Right cardiac atrium (tissue), 5 donors: ENCODE data around the gene PHF12. TPM values are rescaled to one million over a fixed set of nuclear protein-coding genes. Genes with fewer than 3 reads are reported as not detected.

Source experiments
- ATAC-seq, 2 donors: fragments of 200-7000 bp; cut with Tn5 transposase; one replicate each; pipeline versions ENCODE4 v1.8.0 to v1.9.1; 2020; ENCODE audit warnings: moderate library complexity in 2 of 2, mild to moderate bottlenecking in 1 of 2
- DNase-seq, 3 donors: peaks; one replicate each; pipeline ENCODE4 v3.0.0-alpha.2; 2020
- H3K27ac ChIP-seq: one replicate; pipeline ENCODE4 v1.5.1; 2013; ENCODE audit warnings: mild to moderate bottlenecking, low read length, control low read depth, moderate library complexity
- H3K27me3 ChIP-seq: one replicate; pipeline ENCODE4 v1.6.1; 2013; ENCODE audit not compliant: control insufficient read depth, insufficient read depth
- H3K4me1 ChIP-seq: one replicate; pipeline ENCODE4 v1.6.1; 2013; ENCODE audit warnings: low read length; ENCODE audit not compliant: control insufficient read depth, insufficient read depth
- H3K4me3 ChIP-seq: one replicate; pipeline ENCODE4 v1.5.1; 2013; ENCODE audit warnings: low read length, control low read depth
- H3K9me3 ChIP-seq: one replicate; pipeline ENCODE4 v1.6.1; 2013; ENCODE audit warnings: low read length; ENCODE audit not compliant: control insufficient read depth
- WGBS: extraction: QIAGEN DNeasy Blood & Tissue Kit; methylation state at CpG from one replicate; pipeline ENCODE4 v1.1.7; 2013; 5-methylcytosine and 5-hydroxymethylcytosine counted together
- intact Hi-C, 4 donors: fragments of 100-400 bp; cut with DNase I; formaldehyde crosslinking; loops; one replicate each; pipeline versions ENCODE4 v1.11.0 to v1.14.0; 2022 to 2023
- polyA plus RNA-seq: library from polyadenylated mRNA; stranded (reverse); fragments of 200-250 nt; gene quantifications from one replicate; pipeline ENCODE4 v1.2.3, GENCODE V29; 2013
- total RNA-seq, 4 donors: library from RNA; stranded (reverse); fragmentation: NEBNext Ultra II Directional; extraction: Animal tissue kit (Norgen Biotek cat#: 25700); gene quantifications; one replicate each; pipeline ENCODE4 v1.2.1, GENCODE V29; 2021
- donor health status: healthy with polysubstance abuse.
- donor health status: DM: no; HTN: yes; CAD: no.
- donor health status: DM: no; HTN: no; CAD: no.
- donor health status: DM: no; HTN: yes; CAD: no; lungs with severe emphysema.
- donor health status: DM: yes; HTN: yes; CAD: no.

The PHF12 gene
- total and polyA plus RNA-seq, 5 donors, result 10.8 to 25.4 (median 23.2) TPM

DNA sequence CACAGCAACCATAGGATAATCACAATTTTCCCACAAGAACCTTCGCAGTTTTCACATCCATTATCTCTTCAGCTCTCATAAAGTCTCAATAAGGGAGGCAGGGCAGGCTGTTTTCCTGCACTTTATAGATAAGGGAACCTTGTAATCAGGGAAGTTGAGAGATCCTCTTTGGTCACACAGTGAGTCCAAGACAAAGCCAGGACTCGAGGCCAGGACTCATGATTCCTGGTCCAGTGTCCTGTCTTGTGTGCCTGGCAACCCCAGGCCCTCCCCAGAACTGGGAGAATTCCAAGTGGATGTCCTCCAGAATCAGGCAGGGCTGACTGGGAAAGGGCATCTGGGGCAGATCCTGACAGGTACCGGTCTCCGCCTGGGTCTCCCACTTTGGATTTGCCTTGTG, 23.1 kb upstream of the PHF12 start:
- Histone ChIP-seq H3K27me3 (no peaks in the 10 kb centered on the region), H3K4me1 (peaks cover 14% of the 10 kb centered on the region), H3K27ac (no peak overlapping the region), H3K9me3 (no peaks in the 10 kb centered on the region), H3K4me3 (no peak overlapping the region)
- intact Hi-C loops, result no loop called here
- 51% methylated on average over 4 of the region's 4 CpGs for WGBS
- peak in 2 of 3 donors; percentile 32 for DNase-seq
- ATAC-seq, result peak in 1 of 2 donors; percentile 40

DNA sequence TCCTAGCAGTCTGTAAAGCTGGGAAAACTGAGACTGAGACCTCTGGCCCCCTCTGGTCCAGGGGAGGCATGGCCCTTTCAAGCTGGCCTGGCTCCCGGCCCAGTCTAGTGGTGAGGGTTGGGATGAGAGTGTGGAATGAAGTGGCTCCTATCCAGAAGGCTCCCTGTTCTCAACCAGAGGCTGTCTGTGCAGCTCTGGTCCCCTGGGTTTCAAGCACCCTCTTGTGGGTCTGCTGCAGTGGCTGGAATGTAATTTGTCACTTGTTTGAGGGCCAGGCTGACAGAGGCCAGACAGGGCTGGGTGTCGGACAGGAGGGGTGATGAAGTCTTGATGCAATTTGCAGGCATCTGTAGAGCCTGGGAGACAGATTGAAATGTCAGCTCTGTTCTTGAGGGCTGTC, 22.1 kb upstream of the PHF12 start:
- H3K27me3 ChIP-seq, result no peaks in the 10 kb centered on the region
- no peak overlapping the region for H3K4me3 ChIP-seq
- intact Hi-C loops, result no loop called here
- H3K9me3 ChIP-seq, result no peaks in the 10 kb centered on the region
- WGBS, result 33% methylated on average over 2 of the region's 2 CpGs
- ATAC-seq, result peak; percentile 70 to 88
- H3K27ac ChIP-seq, result peak overlapping the region; percentile 65
- DNase-seq, result peak; percentile 63 to 89 (median 89)
- peaks cover 16% of the 10 kb centered on the region for H3K4me1 ChIP-seq

GRCh38 chr17:28972437-28972836, 21.1 kb upstream of the PHF12 start:
- WGBS, result 74% methylated on average over 10 of the region's 10 CpGs
- ATAC-seq, result no peak
- Histone ChIP-seq H3K27ac (no peak overlapping the region), H3K4me1 (peaks cover 16% of the 10 kb centered on the region), H3K9me3 (no peaks in the 10 kb centered on the region), H3K4me3 (no peak overlapping the region), H3K27me3 (no peaks in the 10 kb centered on the region)
- DNase-seq, result peak in 2 of 3 donors; percentile 20 to 33
- intact Hi-C loops, result no loop called here

- no peaks in the 10 kb centered on the region for H3K9me3 ChIP-seq
- peak in 2 of 3 donors; percentile 48 to 75 for DNase-seq
- intact Hi-C loops, result no loop called here
- H3K27ac ChIP-seq, result no peak overlapping the region
- 44% methylated on average over 6 of the region's 6 CpGs for WGBS
- peaks cover 16% of the 10 kb centered on the region for H3K4me1 ChIP-seq
- H3K4me3 ChIP-seq, result no peak overlapping the region
- H3K27me3 ChIP-seq, result no peaks in the 10 kb centered on the region
- peak in 1 of 2 donors; percentile 24 for ATAC-seq
Observed at GRCh38 chr17:28970879-28971278, 19.6 kb upstream of the PHF12 start.

DNA sequence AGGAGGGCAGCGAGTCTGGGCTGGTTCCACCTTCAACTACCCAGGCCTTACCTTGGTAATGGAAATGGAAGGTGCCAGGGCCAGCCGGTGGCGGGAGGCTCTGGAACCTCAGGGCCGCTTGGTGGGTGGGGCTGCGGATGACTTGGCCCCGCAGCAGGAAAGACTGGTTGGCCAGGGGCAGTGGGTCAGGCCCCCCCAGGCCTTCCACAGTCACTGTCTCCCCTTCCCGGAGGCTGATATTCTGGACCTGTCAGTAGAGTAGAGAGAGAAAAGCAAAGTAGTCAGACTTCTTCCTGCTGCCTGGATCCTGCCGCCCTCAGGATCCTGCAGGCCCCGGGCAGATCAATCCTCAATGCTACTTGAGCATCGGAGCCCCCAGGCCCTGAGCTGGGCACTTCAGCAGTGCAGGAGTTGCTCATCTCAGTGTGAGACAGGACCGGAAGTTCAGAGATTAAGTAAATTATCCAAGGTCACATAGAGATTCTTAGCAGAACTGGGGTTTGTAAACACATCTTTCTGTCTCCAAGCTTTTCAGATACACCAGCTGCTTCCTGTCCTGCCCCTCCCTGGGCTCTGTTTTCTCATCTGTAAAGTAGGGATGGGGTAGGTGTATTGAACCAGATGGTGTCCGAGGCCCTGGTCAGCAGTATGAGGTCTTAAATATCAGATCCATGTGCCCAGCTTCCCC, 18.5 kb upstream of the PHF12 start:
- whole genome bisulfite sequencing, result 73% methylated on average over 12 of the region's 12 CpGs
- no peaks in the 10 kb centered on the region for H3K9me3 ChIP-seq
- peaks cover 16% of the 10 kb centered on the region for H3K4me1 ChIP-seq
- no peak overlapping the region for H3K27ac ChIP-seq
- ATAC-seq (no peak), DNase-seq (peak in 2 of 3 donors; percentile 31 to 53)
- H3K27me3 ChIP-seq, result no peaks in the 10 kb centered on the region
- H3K4me3 ChIP-seq, result no peak overlapping the region
- intact Hi-C loops, result loop anchor here in 2 of 4 donors (5.0 to 10.0 kb wide), 3 partner anchors 105 to 235 kb away; no protein-coding TSS in a partner anchor

DNA sequence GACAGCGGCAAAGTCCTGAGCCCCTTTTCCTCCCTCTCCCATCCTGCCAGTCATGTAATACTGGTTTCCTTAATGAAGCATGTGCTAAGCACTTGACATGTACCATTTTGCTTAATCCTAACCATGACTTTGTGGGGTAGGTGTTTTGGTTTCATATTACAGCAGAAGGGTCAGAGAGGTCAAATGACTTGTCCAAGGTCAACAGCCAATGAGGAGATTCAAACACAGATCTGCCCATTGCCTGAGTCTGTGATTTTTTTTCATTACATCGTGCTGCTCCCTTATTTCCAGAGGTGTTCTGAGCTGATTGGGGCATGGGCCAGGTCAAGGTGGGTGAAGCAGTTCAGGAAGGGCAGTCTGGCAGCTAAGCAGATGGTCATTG, 17.6 kb upstream of the PHF12 start:
- no peaks in the 10 kb centered on the region for H3K9me3 ChIP-seq
- H3K4me3 ChIP-seq, result no peak overlapping the region
- DNase-seq (peak in 1 of 3 donors; percentile 7), ATAC-seq (no peak)
- H3K27me3 ChIP-seq, result no peaks in the 10 kb centered on the region
- no peak overlapping the region for H3K27ac ChIP-seq
- WGBS, result 81% methylated on average over 2 of the region's 2 CpGs
- intact Hi-C loops, result loop anchor here in 2 of 4 donors (5.0 to 10.0 kb wide), 3 partner anchors 106 to 236 kb away; no protein-coding TSS in a partner anchor
- peaks cover 13% of the 10 kb centered on the region for H3K4me1 ChIP-seq

- intact Hi-C loops, result loop anchor here in 2 of 4 donors (5.0 to 10.0 kb wide), 3 partner anchors 106 to 236 kb away; no protein-coding TSS in a partner anchor
- DNase-seq (peak in 2 of 3 donors; percentile 61 to 67), ATAC-seq (peak; percentile 29 to 35)
- Histone ChIP-seq H3K4me1 (peaks cover 10% of the 10 kb centered on the region), H3K9me3 (no peaks in the 10 kb centered on the region), H3K4me3 (no peak overlapping the region), H3K27me3 (no peaks in the 10 kb centered on the region), H3K27ac (no peak overlapping the region)
- 46% methylated on average over 10 of the region's 10 CpGs for WGBS
Observed at GRCh38 chr17:28968231-28968913, 17.1 kb upstream of the PHF12 start.

DNA sequence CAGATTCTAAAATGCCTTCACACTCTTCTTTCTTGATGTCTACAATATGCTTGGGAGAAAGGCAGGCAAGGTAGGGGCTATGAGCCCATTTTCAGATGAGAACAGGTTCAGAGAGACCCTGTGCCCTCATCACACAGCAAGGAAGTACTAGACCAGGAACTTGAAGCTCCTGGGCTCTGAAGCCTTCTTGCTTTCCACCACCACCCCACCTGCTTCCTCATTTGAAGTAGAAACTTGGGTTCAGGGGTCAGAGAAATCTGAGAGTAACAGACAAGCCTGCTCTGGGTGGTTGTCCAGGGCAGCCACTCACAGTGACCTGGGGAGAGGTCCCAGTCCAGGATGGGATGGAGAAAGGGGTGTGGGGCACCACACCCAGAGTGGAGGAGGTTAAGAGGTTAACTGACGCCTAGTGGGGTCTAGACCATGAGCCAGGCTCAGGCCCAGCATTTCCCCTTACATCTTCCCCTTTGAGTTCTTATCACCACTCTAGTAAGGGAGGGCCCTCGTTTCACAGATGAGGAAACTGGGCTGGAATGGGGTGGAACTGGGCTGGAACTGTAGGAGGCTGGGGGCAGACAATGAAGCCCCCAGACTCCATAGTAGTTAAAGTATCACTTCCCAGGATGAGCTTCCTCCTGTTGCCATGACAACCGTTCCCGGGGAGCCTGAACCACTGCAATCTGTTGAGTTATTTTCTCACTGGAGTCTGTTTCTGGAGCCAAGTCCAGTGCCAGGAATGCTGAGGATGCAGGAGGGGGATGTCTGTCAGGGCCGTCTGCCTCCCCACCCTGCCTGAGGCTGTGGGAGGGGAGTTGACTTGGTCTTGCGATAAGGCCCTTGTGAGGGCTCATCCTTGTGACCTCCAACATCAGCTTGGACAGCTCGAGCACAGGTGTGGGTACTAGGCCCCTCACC, 16.2 kb upstream of the PHF12 start:
- H3K27ac ChIP-seq, result no peak overlapping the region
- DNase-seq (peak in 2 of 3 donors; percentile 26 to 40), ATAC-seq (no peak)
- H3K4me1 ChIP-seq, result peaks cover 6% of the 10 kb centered on the region
- H3K4me3 ChIP-seq, result no peak overlapping the region
- 35% methylated on average over 7 of the region's 7 CpGs for WGBS
- H3K27me3 ChIP-seq, result no peaks in the 10 kb centered on the region
- intact Hi-C loops, result loop anchor here (2.0 to 10.0 kb wide), 4 partner anchors 107 to 237 kb away; no protein-coding TSS in a partner anchor
- no peaks in the 10 kb centered on the region for H3K9me3 ChIP-seq

- DNase-seq, result peak in 2 of 3 donors; percentile 24 to 43
- 65% methylated on average over 8 of the region's 8 CpGs for WGBS
- H3K4me1 ChIP-seq, result peaks cover 2% of the 10 kb centered on the region
- H3K27ac ChIP-seq, result no peak overlapping the region
- H3K27me3 ChIP-seq, result no peaks in the 10 kb centered on the region
- H3K4me3 ChIP-seq, result no peak overlapping the region
- ATAC-seq, result no peak
- intact Hi-C loops, result loop anchor here in 1 of 4 donors (2.0 to 10.0 kb wide), 3 partner anchors 111 to 241 kb away; no protein-coding TSS in a partner anchor
- no peaks in the 10 kb centered on the region for H3K9me3 ChIP-seq
Observed at GRCh38 chr17:28963841-28964240, 12.5 kb upstream of the PHF12 start.

DNA sequence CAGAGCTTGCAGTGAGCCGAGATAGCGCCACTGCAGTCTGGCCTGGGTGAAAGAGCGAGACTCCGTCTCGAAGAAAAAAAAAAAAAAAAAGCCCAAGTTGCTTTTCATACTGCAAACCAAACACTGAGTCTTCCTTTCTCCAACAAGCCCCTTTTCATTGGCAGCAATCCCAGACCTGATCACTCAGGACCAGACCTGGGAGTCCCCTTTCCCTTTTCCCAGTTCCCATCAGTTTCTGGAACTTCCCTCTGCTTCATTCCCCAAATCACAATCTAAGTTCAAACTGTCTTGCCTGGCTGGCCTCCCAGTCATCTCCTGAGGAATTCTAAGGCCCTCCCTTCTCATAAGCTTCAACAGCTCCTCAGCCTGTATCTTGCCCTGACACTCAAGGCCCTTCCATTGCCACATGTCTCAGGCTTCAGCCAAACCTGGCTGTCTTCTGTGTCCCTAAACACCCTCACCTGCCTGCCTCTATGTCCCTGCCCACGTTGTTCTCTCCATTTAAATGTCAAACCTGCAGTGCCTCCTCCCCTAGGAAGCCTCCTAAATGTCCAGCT, 11.8 kb upstream of the PHF12 start:
- intact Hi-C loops, result loop anchor here in 1 of 4 donors (10.0 kb wide), 2 partner anchors 112 to 242 kb away; no protein-coding TSS in a partner anchor
- Histone ChIP-seq H3K4me1 (no peaks in the 10 kb centered on the region), H3K9me3 (no peaks in the 10 kb centered on the region), H3K27me3 (no peaks in the 10 kb centered on the region), H3K27ac (no peak overlapping the region), H3K4me3 (no peak overlapping the region)
- DNase-seq, result peak in 1 of 3 donors; percentile 14
- 49% methylated on average over 6 of the region's 6 CpGs for WGBS
- ATAC-seq, result no peak
